SK-N-SH treated with all-trans-retinoic acid at 6 μM for 48 hours (cell line): ENCODE results near the gene TMEM201.

Source experiments
- ATAC-seq: fragments of 200-7000 bp; cut with Tn5 transposase; 3 replicates; pipeline ENCODE4 v1.9.1; 2020; ENCODE audit warnings: mild to moderate bottlenecking, moderate library complexity
- ARNTL ChIP-seq: fragments of 450-650 bp; formaldehyde crosslinking; IDR thresholded peaks from 2 replicates; pipeline ENCODE4 v1.5.0; 2020; ENCODE audit warnings: low read depth, mild to moderate bottlenecking, moderate library complexity, borderline replicate concordance
- CREB5 ChIP-seq: fragments of 250-450 bp; sonication (Bioruptor Pico); IDR thresholded peaks from 2 replicates; pipeline ENCODE4 v1.5.1; 2020; ENCODE audit warnings: low read depth, mild to moderate bottlenecking, moderate library complexity
- CSDC2 ChIP-seq: fragments of 250-450 bp; sonication (Bioruptor Pico); IDR thresholded peaks from 2 replicates; pipeline ENCODE4 v1.5.0; 2020; ENCODE audit warnings: mild to moderate bottlenecking, moderate library complexity
- CSRNP3 ChIP-seq: fragments of 250-450 bp; sonication (Bioruptor Pico); IDR thresholded peaks from 2 replicates; pipeline ENCODE4 v1.5.1; 2021; ENCODE audit warnings: mild to moderate bottlenecking, moderate library complexity
- ESRRG ChIP-seq: fragments of 250-450 bp; sonication (Bioruptor Pico); IDR thresholded peaks from 2 replicates; pipeline ENCODE4 v1.6.1; 2021; ENCODE audit warnings: mild to moderate bottlenecking
- GLIS3 ChIP-seq: fragments of 250-450 bp; sonication (Bioruptor Pico); IDR thresholded peaks from 2 replicates; pipeline ENCODE4 v1.5.0; 2020; ENCODE audit warnings: mild to moderate bottlenecking, moderate library complexity
- ISL1 ChIP-seq: fragments of 250-450 bp; sonication (Bioruptor Pico); IDR thresholded peaks from 2 replicates; pipeline ENCODE4 v2.1.2; 2022; ENCODE audit warnings: mild to moderate bottlenecking, moderate library complexity
- OSR1 ChIP-seq: fragments of 250-450 bp; sonication (Bioruptor Pico); IDR thresholded peaks from 2 replicates; pipeline ENCODE4 v1.8.0; 2022; ENCODE audit warnings: moderate library complexity, mild to moderate bottlenecking, inconsistent platforms
- POU6F1 ChIP-seq: fragments of 250-450 bp; sonication (Bioruptor Pico); IDR thresholded peaks from 2 replicates; pipeline ENCODE4 v1.8.0; 2021; ENCODE audit warnings: low read depth, mild to moderate bottlenecking, moderate library complexity, borderline replicate concordance
- PPARA ChIP-seq: fragments of 250-450 bp; sonication (Bioruptor Pico); IDR thresholded peaks from 2 replicates; pipeline ENCODE4 v1.5.0; 2020; ENCODE audit warnings: mild to moderate bottlenecking, borderline replicate concordance
- RARB ChIP-seq: fragments of 250-450 bp; sonication (Bioruptor Pico); IDR thresholded peaks from 2 replicates; pipeline ENCODE4 v1.8.0; 2021; ENCODE audit warnings: mild to moderate bottlenecking, moderate library complexity
- SNAI2 ChIP-seq: fragments of 250-450 bp; sonication (Bioruptor Pico); IDR thresholded peaks from 2 replicates; pipeline ENCODE4 v1.5.0; 2020; ENCODE audit warnings: mild to moderate bottlenecking, moderate library complexity
- TOX ChIP-seq: fragments of 250-450 bp; sonication (Bioruptor Pico); IDR thresholded peaks from 2 replicates; pipeline ENCODE4 v1.8.0; 2021; ENCODE audit warnings: mild to moderate bottlenecking, moderate library complexity, borderline replicate concordance
- TSHZ2 ChIP-seq: fragments of 250-450 bp; sonication (Bioruptor Pico); IDR thresholded peaks from 2 replicates; pipeline ENCODE4 v1.5.0; 2020; ENCODE audit warnings: mild to moderate bottlenecking, moderate library complexity
- ZFP3 ChIP-seq: fragments of 250-450 bp; sonication (Bioruptor Pico); IDR thresholded peaks from 2 replicates; pipeline ENCODE4 v1.5.0; 2020; ENCODE audit warnings: mild to moderate bottlenecking, moderate library complexity
- ZFP30 ChIP-seq: fragments of 450-650 bp; formaldehyde crosslinking; IDR thresholded peaks from 2 replicates; pipeline ENCODE4 v1.5.0; 2022; ENCODE audit warnings: mild to moderate bottlenecking, moderate library complexity
- ZNF565 ChIP-seq: fragments of 450-650 bp; formaldehyde crosslinking; conservative IDR thresholded peaks from 2 replicates; pipeline ENCODE4 v1.5.0; 2020; ENCODE audit warnings: low read depth, mild to moderate bottlenecking, moderate library complexity
- ZNF70 ChIP-seq: fragments of 450-650 bp; formaldehyde crosslinking; IDR thresholded peaks from 2 replicates; pipeline ENCODE4 v1.5.0; 2020; ENCODE audit warnings: mild to moderate bottlenecking, moderate library complexity
- ZNF8 ChIP-seq: fragments of 450-650 bp; formaldehyde crosslinking; IDR thresholded peaks from 2 replicates; pipeline ENCODE4 v1.5.0; 2020; ENCODE audit warnings: mild to moderate bottlenecking, moderate library complexity

The TMEM201 gene

GRCh38 chr1:9651220-9651564 is 62.5 kb downstream of the TMEM201 start (continued):
- TF ChIP-seq TSHZ2 (no peak), CSDC2 (CRISPR knock-in tag) (no peak), ARNTL (CRISPR knock-in tag) (no peak), ISL1 (CRISPR knock-in tag) (no peak), ZNF565 (CRISPR knock-in tag) (no peak), OSR1 (CRISPR knock-in tag) (no peak)

- peak; percentile 78 for ATAC-seq
- TF ChIP-seq ISL1 (CRISPR knock-in tag) (no peak), ZNF8 (CRISPR knock-in tag) (no peak), CSRNP3 (CRISPR knock-in tag) (no peak), RARB (CRISPR knock-in tag) (no peak), ZFP3 (CRISPR knock-in tag) (no peak), SNAI2 (CRISPR knock-in tag) (no peak), POU6F1 (CRISPR knock-in tag) (no peak), GLIS3 (CRISPR knock-in tag) (no peak), OSR1 (CRISPR knock-in tag) (no peak), CREB5 (CRISPR knock-in tag) (no peak), PPARA (CRISPR knock-in tag) (no peak), TSHZ2 (no peak), ZFP30 (no peak), CSDC2 (CRISPR knock-in tag) (no peak), ZNF70 (CRISPR knock-in tag) (no peak), TOX (no peak), ESRRG (CRISPR knock-in tag) (no peak), ARNTL (CRISPR knock-in tag) (no peak)
Measured at GRCh38 chr1:9651565-9652378, 63.1 kb downstream of the TMEM201 start, which contains the start of gene PIK3CD. PIK3CD (plus strand) TSS chr1:9651731; CDS start chr1:9710456, 58,725 bp downstream.
